Keratinocyte (primary cell): ENCODE measurements around the gene RHBDD3.

Experiments used
- EZH2 ChIP-seq: IDR thresholded peaks from one replicate; pipeline ENCODE4 v1.6.1; 2012; ENCODE audit warnings: inconsistent platforms, mild to moderate bottlenecking, low read length, moderate library complexity
- TF ChIP-seq, protein P1 (sequence below), 3 experiments: IDR thresholded peaks in 1 of 3; conservative IDR thresholded peaks in 1 of 3; optimal IDR thresholded peaks in 1 of 3; 2 replicates in 2 of 3; 3 replicates in 1 of 3; pipeline versions ENCODE3 to v1.5.1; 2011; ENCODE audit warnings: low read length in 3 of 3, mild to moderate bottlenecking in 3 of 3, moderate library complexity in 2 of 3, control low read depth in 1 of 3, inconsistent platforms in 1 of 3; ENCODE audit not compliant: insufficient read depth in 2 of 3; ENCODE audit errors: extremely low read depth in 1 of 3

DNA sequence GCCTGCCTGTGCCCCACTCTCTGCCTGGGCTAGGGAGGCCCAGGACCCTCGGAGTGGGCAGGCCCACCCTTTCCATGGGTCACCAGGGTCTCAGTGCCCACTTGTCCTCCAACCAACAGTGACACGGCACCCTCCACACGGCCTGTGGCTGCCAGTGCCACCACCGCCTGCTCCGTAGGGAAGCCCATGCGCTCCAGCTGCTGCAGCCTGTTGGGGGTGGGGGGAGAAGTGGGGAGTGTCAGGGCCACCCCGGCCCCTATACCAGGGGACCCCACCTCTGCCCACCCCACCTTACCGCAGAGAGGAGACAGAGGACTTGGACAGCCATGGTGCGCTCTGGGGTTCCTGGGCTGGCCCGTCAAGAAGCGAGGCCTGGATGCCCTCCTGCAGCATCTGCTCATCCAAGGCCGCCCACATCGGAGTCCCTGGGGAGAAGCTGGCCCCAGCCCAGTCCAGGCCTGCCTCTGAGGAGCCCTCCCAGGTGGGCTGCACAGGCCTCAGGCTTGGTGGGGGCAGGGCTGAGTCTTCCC, 7.7 kb downstream of the RHBDD3 start:
- TF ChIP-seq, protein P1, sequence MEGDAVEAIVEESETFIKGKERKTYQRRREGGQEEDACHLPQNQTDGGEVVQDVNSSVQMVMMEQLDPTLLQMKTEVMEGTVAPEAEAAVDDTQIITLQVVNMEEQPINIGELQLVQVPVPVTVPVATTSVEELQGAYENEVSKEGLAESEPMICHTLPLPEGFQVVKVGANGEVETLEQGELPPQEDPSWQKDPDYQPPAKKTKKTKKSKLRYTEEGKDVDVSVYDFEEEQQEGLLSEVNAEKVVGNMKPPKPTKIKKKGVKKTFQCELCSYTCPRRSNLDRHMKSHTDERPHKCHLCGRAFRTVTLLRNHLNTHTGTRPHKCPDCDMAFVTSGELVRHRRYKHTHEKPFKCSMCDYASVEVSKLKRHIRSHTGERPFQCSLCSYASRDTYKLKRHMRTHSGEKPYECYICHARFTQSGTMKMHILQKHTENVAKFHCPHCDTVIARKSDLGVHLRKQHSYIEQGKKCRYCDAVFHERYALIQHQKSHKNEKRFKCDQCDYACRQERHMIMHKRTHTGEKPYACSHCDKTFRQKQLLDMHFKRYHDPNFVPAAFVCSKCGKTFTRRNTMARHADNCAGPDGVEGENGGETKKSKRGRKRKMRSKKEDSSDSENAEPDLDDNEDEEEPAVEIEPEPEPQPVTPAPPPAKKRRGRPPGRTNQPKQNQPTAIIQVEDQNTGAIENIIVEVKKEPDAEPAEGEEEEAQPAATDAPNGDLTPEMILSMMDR (optimal IDR thresholded peaks at IDR 0.05 in 1 of 3, IDR thresholded peaks at IDR 0.05 in 1 of 3, conservative IDR thresholded peaks at IDR 0.05 in 1 of 3; ENCODE audit: extremely low read depth in 1 of 3, insufficient read depth in 2 of 3, low read length in 3 of 3), result no peak
- no peak for TF ChIP-seq EZH2
